ENCODE measurements around the gene RND1. TPM values are rescaled to one million over a fixed set of nuclear protein-coding genes. Genes with fewer than 3 reads are reported as not detected.
"Not testable (repeated sequence)": the region's sequence is repeated elsewhere in the genome, so short reads cannot be mapped to it uniquely, and the experiment has no call there.

RND1 gene
- total RNA-seq, 1 donor from 2014 or later = 4.7 TPM

- Mint-ChIP-seq H3K36me3 (ENCODE audit: low read depth) (peaks cover 6% of the 10 kb centered on the region), H3K4me1 (ENCODE audit: low read depth) (peaks cover 19% of the 10 kb centered on the region), H3K27me3 (ENCODE audit: low read depth) (peaks cover 27% of the 10 kb centered on the region), H3K9me3 (no peaks in the 10 kb centered on the region), H3K27ac (no peak overlapping the region), H3K4me3 (ENCODE audit: low read depth) (no peak overlapping the region)
- intact Hi-C loops (cut with micrococcal nuclease) = no loop called here
- no peak for DNase-seq (ENCODE audit: low spot score)
These were observed 4.6 kb downstream of the RND1 start for GRCh38 chr12:48861111-48861510.

- Mint-ChIP-seq H3K27me3 (ENCODE audit: low read depth) (peaks cover 27% of the 10 kb centered on the region), H3K4me1 (ENCODE audit: low read depth) (peaks cover 12% of the 10 kb centered on the region)
- H3K27ac Mint-ChIP-seq; H3K36me3 Mint-ChIP-seq (ENCODE audit: low read depth); DNase-seq (ENCODE audit: low spot score); H3K4me3 Mint-ChIP-seq (ENCODE audit: low read depth); H3K9me3 Mint-ChIP-seq; intact Hi-C loops (cut with micrococcal nuclease): not testable (repeated sequence)
These were observed 5.4 kb downstream of the RND1 start for GRCh38 chr12:48860236-48860635.

- Mint-ChIP-seq H3K4me1 (ENCODE audit: low read depth) (peaks cover 6% of the 10 kb centered on the region), H3K27ac (no peak overlapping the region), H3K36me3 (ENCODE audit: low read depth) (peaks cover 6% of the 10 kb centered on the region), H3K9me3 (no peaks in the 10 kb centered on the region), H3K27me3 (ENCODE audit: low read depth) (peaks cover 20% of the 10 kb centered on the region), H3K4me3 (ENCODE audit: low read depth) (no peak overlapping the region)
- no peak for DNase-seq (ENCODE audit: low spot score)
- intact Hi-C loops (cut with micrococcal nuclease) = loop anchor here (10.0 kb wide), 1 partner anchor 115 kb away; the partner anchor contains the start of genes WNT1 and WNT10B
These were observed 6.1 kb downstream of the RND1 start for GRCh38 chr12:48859607-48860006.

- H3K4me3 Mint-ChIP-seq (ENCODE audit: low read depth) = no peak overlapping the region
- intact Hi-C loops (cut with micrococcal nuclease) = loop anchor here (10.0 kb wide), 1 partner anchor 117 kb away; the partner anchor contains the start of genes WNT1 and WNT10B
- peaks cover 5% of the 10 kb centered on the region for H3K27me3 Mint-ChIP-seq (ENCODE audit: low read depth)
- H3K27ac Mint-ChIP-seq = no peak overlapping the region
- DNase-seq (ENCODE audit: low spot score) = no peak
- peaks cover 3% of the 10 kb centered on the region for H3K4me1 Mint-ChIP-seq (ENCODE audit: low read depth)
- peaks cover 6% of the 10 kb centered on the region for H3K36me3 Mint-ChIP-seq (ENCODE audit: low read depth)
- H3K9me3 Mint-ChIP-seq = no peaks in the 10 kb centered on the region
These were observed 7.6 kb downstream of the RND1 start for GRCh38 chr12:48858043-48858442.

- intact Hi-C loops (cut with micrococcal nuclease) = loop anchor here (10.0 kb wide), 1 partner anchor 117 kb away; the partner anchor contains the start of genes WNT1 and WNT10B
- H3K4me3 Mint-ChIP-seq (ENCODE audit: low read depth) = no peak overlapping the region
- peaks cover 1% of the 10 kb centered on the region for H3K27me3 Mint-ChIP-seq (ENCODE audit: low read depth)
- peaks cover 7% of the 10 kb centered on the region for H3K4me1 Mint-ChIP-seq (ENCODE audit: low read depth)
- H3K27ac Mint-ChIP-seq = no peak overlapping the region
- H3K9me3 Mint-ChIP-seq = no peaks in the 10 kb centered on the region
- no peak for DNase-seq (ENCODE audit: low spot score)
- H3K36me3 Mint-ChIP-seq (ENCODE audit: low read depth) = peaks cover 6% of the 10 kb centered on the region
These were observed 8.2 kb downstream of the RND1 start for GRCh38 chr12:48857278-48857994.

- intact Hi-C loops (cut with micrococcal nuclease) = loop anchor here (10.0 kb wide), 1 partner anchor 118 kb away; the partner anchor contains the start of genes WNT1 and WNT10B
- no peak overlapping the region for H3K4me3 Mint-ChIP-seq (ENCODE audit: low read depth)
- no peaks in the 10 kb centered on the region for H3K27me3 Mint-ChIP-seq (ENCODE audit: low read depth)
- peaks cover 7% of the 10 kb centered on the region for H3K4me1 Mint-ChIP-seq (ENCODE audit: low read depth)
- H3K36me3 Mint-ChIP-seq (ENCODE audit: low read depth) = peaks cover 3% of the 10 kb centered on the region
- H3K9me3 Mint-ChIP-seq = no peaks in the 10 kb centered on the region
- no peak for DNase-seq (ENCODE audit: low spot score)
- no peak overlapping the region for H3K27ac Mint-ChIP-seq
These were observed 9.3 kb downstream of the RND1 start for GRCh38 chr12:48856379-48856778.

- intact Hi-C loops (cut with micrococcal nuclease) = loop anchor here (5.0 to 10.0 kb wide), 3 partner anchors 120 to 277 kb away; partner anchors contain the start of genes TUBA1B, WNT1 and WNT10B
- not testable (repeated sequence) for DNase-seq (ENCODE audit: low spot score); H3K4me3 Mint-ChIP-seq (ENCODE audit: low read depth); H3K27me3 Mint-ChIP-seq (ENCODE audit: low read depth); H3K27ac Mint-ChIP-seq; H3K9me3 Mint-ChIP-seq
- Mint-ChIP-seq H3K36me3 (ENCODE audit: low read depth) (peaks cover 18% of the 10 kb centered on the region), H3K4me1 (ENCODE audit: low read depth) (peaks cover 18% of the 10 kb centered on the region)
These were observed 10.7 kb downstream of the RND1 start for GRCh38 chr12:48854932-48855331.

GRCh38 chr12:48854488-48854887, 11.2 kb downstream of the RND1 start:
- Mint-ChIP-seq H3K9me3 (no peaks in the 10 kb centered on the region), H3K27me3 (ENCODE audit: low read depth) (no peaks in the 10 kb centered on the region), H3K4me1 (ENCODE audit: low read depth) (peaks cover 21% of the 10 kb centered on the region), H3K4me3 (ENCODE audit: low read depth) (no peak overlapping the region), H3K27ac (no peak overlapping the region), H3K36me3 (ENCODE audit: low read depth) (peaks cover 22% of the 10 kb centered on the region)
- no peak for DNase-seq (ENCODE audit: low spot score)
- intact Hi-C loops (cut with micrococcal nuclease) = loop anchor here (5.0 to 10.0 kb wide), 3 partner anchors 120 to 278 kb away; partner anchors contain the start of genes TUBA1B, WNT1 and WNT10B

GRCh38 chr12:48852734-48853688, 12.7 kb downstream of the RND1 start:
- Mint-ChIP-seq H3K27me3 (ENCODE audit: low read depth) (no peaks in the 10 kb centered on the region), H3K27ac (peak overlapping the region; percentile 94)
- intact Hi-C loops (cut with micrococcal nuclease) = loop anchor here (1.0 to 10.0 kb wide), 10 partner anchors 12 to 279 kb away; partner anchors contain the start of genes CCNT1, FKBP11, PRKAG1 and RND1

GRCh38 chr12:48851883-48852733, 13.6 kb downstream of the RND1 start, which contains the start of gene DDX23:
Gene DDX23 (minus strand): TSS chr12:48852163. CDS start chr12:48845782, 6,381 bp downstream.
- Mint-ChIP-seq H3K27ac (peak within 1 kb of the TSS; percentile 94), H3K4me3 (ENCODE audit: low read depth) (peak within 1 kb of the TSS; percentile 88), H3K27me3 (ENCODE audit: low read depth) (no peaks in the 10 kb centered on the region), H3K36me3 (ENCODE audit: low read depth) (peaks cover 26% of the 10 kb centered on the region), H3K4me1 (ENCODE audit: low read depth) (peaks cover 21% of the 10 kb centered on the region), H3K9me3 (no peaks in the 10 kb centered on the region)
- intact Hi-C loops (cut with micrococcal nuclease) = loop anchor here (1.0 to 10.0 kb wide), 6 partner anchors 73 to 280 kb away; partner anchors contain the start of genes CCNT1, FKBP11, TUBA1B and WNT1
- DNase-seq (ENCODE audit: low spot score) = peak; percentile 91

More at GRCh38 chr12:48852734-48853688, 12.7 kb downstream of the RND1 start:
- H3K36me3 Mint-ChIP-seq (ENCODE audit: low read depth) = peaks cover 25% of the 10 kb centered on the region
- peaks cover 21% of the 10 kb centered on the region for H3K4me1 Mint-ChIP-seq (ENCODE audit: low read depth)
- peak overlapping the region; percentile 88 for H3K4me3 Mint-ChIP-seq (ENCODE audit: low read depth)
- no peaks in the 10 kb centered on the region for H3K9me3 Mint-ChIP-seq
- peak; percentile 83 for DNase-seq (ENCODE audit: low spot score)

GRCh38 chr12:48842021-48842420, 23.6 kb downstream of the RND1 start:
- H3K9me3 Mint-ChIP-seq; H3K4me3 Mint-ChIP-seq (ENCODE audit: low read depth); DNase-seq (ENCODE audit: low spot score); H3K4me1 Mint-ChIP-seq (ENCODE audit: low read depth); intact Hi-C loops (cut with micrococcal nuclease); H3K27ac Mint-ChIP-seq; H3K27me3 Mint-ChIP-seq (ENCODE audit: low read depth): not testable (repeated sequence)
- H3K36me3 Mint-ChIP-seq (ENCODE audit: low read depth) = peaks cover 63% of the 10 kb centered on the region

Data from activated T-helper 2 cell treated with anti-CD3 and anti-CD28 coated beads, Interferon-gamma antibody, Interleukin-2, Interleukin-4, amounts not matched to agents 10 μg/mL and 5 μg/mL and 100 μg/mL, durations not matched to agents 14 hours and 24 hours and 36 hours (primary cell).